ENCODE measurements around the gene DTHD1. TPM values are rescaled to one million over a fixed set of nuclear protein-coding genes. Genes with fewer than 3 reads are reported as not detected.

DTHD1 gene
- total RNA-seq, 6 experiments from 2014 or later: not detected

GRCh38 chr4:36251983-36252382 lies 29.4 kb upstream of the DTHD1 start:
- H3K27ac Mint-ChIP-seq: no peak overlapping the region
- H3K9me3 Mint-ChIP-seq: peaks cover 21% of the 10 kb centered on the region
- no peak for DNase-seq
- no peak overlapping the region for H3K4me3 Mint-ChIP-seq
- H3K36me3 Mint-ChIP-seq (ENCODE audit: low read depth): peaks cover 5% of the 10 kb centered on the region; the same call in 1 of the 2 replicates
- H3K27me3 Mint-ChIP-seq (ENCODE audit: insufficient read depth): no peaks in the 10 kb centered on the region
- H3K4me1 Mint-ChIP-seq (ENCODE audit: low read depth): no peaks in the 10 kb centered on the region
- TF ChIP-seq CTCF (IDR thresholded peaks at IDR 0.05): no peak

GRCh38 chr4:36254371-36254770 lies 27.0 kb upstream of the DTHD1 start:
- peaks cover 5% of the 10 kb centered on the region; the same call in 1 of the 2 replicates for H3K36me3 Mint-ChIP-seq (ENCODE audit: low read depth)
- DNase-seq: no peak
- no peaks in the 10 kb centered on the region for H3K27me3 Mint-ChIP-seq (ENCODE audit: insufficient read depth)
- no peak for TF ChIP-seq CTCF (IDR thresholded peaks at IDR 0.05)
- no peaks in the 10 kb centered on the region for H3K4me1 Mint-ChIP-seq (ENCODE audit: low read depth)
- H3K4me3 Mint-ChIP-seq: no peak overlapping the region
- H3K9me3 Mint-ChIP-seq: peaks cover 25% of the 10 kb centered on the region
- H3K27ac Mint-ChIP-seq: no peak overlapping the region

GRCh38 chr4:36255577-36255976 lies 25.8 kb upstream of the DTHD1 start:
- H3K36me3 Mint-ChIP-seq (ENCODE audit: low read depth): peaks cover 5% of the 10 kb centered on the region; the same call in 1 of the 2 replicates
- no peaks in the 10 kb centered on the region for H3K27me3 Mint-ChIP-seq (ENCODE audit: insufficient read depth)
- no peak for TF ChIP-seq CTCF (IDR thresholded peaks at IDR 0.05)
- peaks cover 29% of the 10 kb centered on the region for H3K9me3 Mint-ChIP-seq
- H3K27ac Mint-ChIP-seq: no peak overlapping the region
- no peak for DNase-seq
- H3K4me1 Mint-ChIP-seq (ENCODE audit: low read depth): no peaks in the 10 kb centered on the region
- H3K4me3 Mint-ChIP-seq: no peak overlapping the region

DNA sequence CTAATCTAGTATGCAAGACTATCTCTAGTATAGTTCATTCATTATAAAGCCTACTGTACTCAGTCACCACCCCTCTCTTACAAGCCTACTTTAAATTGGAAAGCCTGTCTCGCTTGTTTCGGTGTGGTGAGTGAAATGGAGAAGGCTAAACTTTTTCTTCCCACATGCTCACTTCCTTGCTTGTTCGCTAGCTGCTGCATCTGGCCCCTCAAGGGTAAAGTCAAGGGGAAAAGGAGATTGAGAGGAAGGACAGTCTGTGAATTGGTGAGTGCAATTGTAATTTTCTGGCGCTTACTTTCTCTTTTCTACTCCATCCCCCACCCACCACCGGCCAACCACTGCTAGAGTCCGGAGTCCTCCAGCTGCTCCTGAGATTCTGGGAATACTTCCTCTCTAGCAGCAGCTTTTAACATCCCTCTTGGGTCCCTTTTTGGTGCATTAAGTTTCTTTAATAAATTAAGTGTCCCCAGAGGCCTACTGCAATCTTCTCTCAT lies 25.0 kb upstream of the DTHD1 start:
- peaks cover 5% of the 10 kb centered on the region; the same call in 1 of the 2 replicates for H3K36me3 Mint-ChIP-seq (ENCODE audit: low read depth)
- peaks cover 30% of the 10 kb centered on the region for H3K9me3 Mint-ChIP-seq
- H3K27me3 Mint-ChIP-seq (ENCODE audit: insufficient read depth): no peaks in the 10 kb centered on the region
- H3K4me1 Mint-ChIP-seq (ENCODE audit: low read depth): no peaks in the 10 kb centered on the region
- H3K27ac Mint-ChIP-seq: no peak overlapping the region
- DNase-seq: no peak
- no peak for TF ChIP-seq CTCF (IDR thresholded peaks at IDR 0.05)
- H3K4me3 Mint-ChIP-seq: no peak overlapping the region

DNA sequence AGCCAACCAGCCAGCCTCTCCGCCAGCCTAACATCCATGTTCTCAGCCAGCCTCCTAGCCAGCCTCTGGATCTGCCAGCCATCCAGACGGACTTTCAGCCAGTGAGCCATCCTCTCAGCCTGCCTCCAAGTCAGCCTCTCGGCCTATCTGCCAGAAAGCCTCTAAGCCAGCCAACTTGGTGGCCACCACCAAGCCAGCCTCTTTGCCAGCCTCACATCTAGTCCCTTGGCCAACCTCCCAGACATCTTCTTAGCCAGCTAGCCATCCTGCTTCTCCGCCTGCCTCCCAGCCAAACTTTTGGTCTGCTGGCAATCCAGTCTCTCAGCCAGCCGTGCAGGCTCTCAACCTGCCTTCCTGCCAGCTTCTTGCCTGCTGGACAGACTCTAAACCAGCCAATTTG lies 20.7 kb upstream of the DTHD1 start:
- no peak for DNase-seq
- no peaks in the 10 kb centered on the region for H3K36me3 Mint-ChIP-seq (ENCODE audit: low read depth)
- no peak overlapping the region for H3K4me3 Mint-ChIP-seq
- no peaks in the 10 kb centered on the region for H3K4me1 Mint-ChIP-seq (ENCODE audit: low read depth)
- peaks cover 22% of the 10 kb centered on the region for H3K9me3 Mint-ChIP-seq
- H3K27me3 Mint-ChIP-seq (ENCODE audit: insufficient read depth): no peaks in the 10 kb centered on the region
- no peak overlapping the region for H3K27ac Mint-ChIP-seq
- TF ChIP-seq CTCF (IDR thresholded peaks at IDR 0.05): no peak
